ENCODE measurements around the gene NCOA6. TPM values are rescaled to one million over a fixed set of nuclear protein-coding genes. Genes with fewer than 3 reads are reported as not detected.
A peak's percentile ranks its signal among the peaks of the same experiment; 100 is the strongest.

Gene NCOA6
- polyA plus RNA-seq, 1 donor from 2014 or later, result 13.0 TPM

GRCh38 chr20:34705397-34706301, 119.8 kb downstream of the NCOA6 start:
- no peaks in the 10 kb centered on the region for H3F3A ChIP-seq (ENCODE audit: insufficient read depth, low read length, poor library complexity, severe bottlenecking)
- H3K4me3 ChIP-seq (ENCODE audit: low read length), result peak overlapping the region; percentile 90
- no peaks in the 10 kb centered on the region for H4K20me1 ChIP-seq (ENCODE audit: insufficient read depth)
- H3K36me3 ChIP-seq (ENCODE audit: insufficient read depth, low read length), result peaks cover 4% of the 10 kb centered on the region
- no peaks in the 10 kb centered on the region for H3K9me2 ChIP-seq (ENCODE audit: insufficient read depth, low read length)
- peaks cover 4% of the 10 kb centered on the region for H3K27me3 ChIP-seq (ENCODE audit: insufficient read depth, low read depth, low read length)
- no peaks in the 10 kb centered on the region for H3K9me3 ChIP-seq (ENCODE audit: low read length)
- H3K9ac ChIP-seq (ENCODE audit: low read length), result peak overlapping the region; percentile 99
- H3K27ac ChIP-seq (ENCODE audit: low read length), result peak overlapping the region; percentile 99
- no peak for TF ChIP-seq EZH2 (IDR thresholded peaks at IDR 0.05; ENCODE audit: borderline replicate concordance, insufficient read depth, low read length, poor library complexity, severe bottlenecking)
- no peak for TF ChIP-seq RAD21 (conservative IDR thresholded peaks at IDR 0.05)
- TF ChIP-seq MXI1 (conservative IDR thresholded peaks at IDR 0.05; ENCODE audit: poor library complexity, severe bottlenecking), result no peak
- TF ChIP-seq EP300 (conservative IDR thresholded peaks at IDR 0.05; ENCODE audit: poor library complexity, severe bottlenecking), result no peak
- TF ChIP-seq SMC3 (conservative IDR thresholded peaks at IDR 0.05; ENCODE audit: poor library complexity), result no peak
- TF ChIP-seq REST (IDR thresholded peaks at IDR 0.05; ENCODE audit: borderline replicate concordance), result no peak
- no peak for TF ChIP-seq TAF1 (IDR thresholded peaks at IDR 0.05; ENCODE audit: low read depth)
- no peak for TF ChIP-seq CTCF (IDR thresholded peaks at IDR 0.05; ENCODE audit: poor library complexity, severe bottlenecking)
- no peak for TF ChIP-seq POLR2AphosphoS5 (IDR thresholded peaks at IDR 0.05)
- no peak overlapping the region for H2AFZ ChIP-seq (ENCODE audit: low read depth, low read length)
- peaks cover 20% of the 10 kb centered on the region for H3K79me2 ChIP-seq (replicated peaks; ENCODE audit: insufficient read depth, low read length)
- H3K4me2 ChIP-seq (ENCODE audit: low read length), result peak overlapping the region; percentile 94

GRCh38 chr20:34705008-34705396, 120.4 kb downstream of the NCOA6 start:
- Histone ChIP-seq H3K4me2 (ENCODE audit: low read length) (peak overlapping the region; percentile 94), H3K4me3 (ENCODE audit: low read length) (peak overlapping the region; percentile 90), H3K9me2 (ENCODE audit: insufficient read depth, low read length) (no peaks in the 10 kb centered on the region), H3F3A (ENCODE audit: insufficient read depth, low read length, poor library complexity, severe bottlenecking) (no peaks in the 10 kb centered on the region), H3K79me2 (replicated peaks; ENCODE audit: insufficient read depth, low read length) (peaks cover 20% of the 10 kb centered on the region), H3K9ac (ENCODE audit: low read length) (peak overlapping the region; percentile 99), H3K27me3 (ENCODE audit: insufficient read depth, low read depth, low read length) (no peaks in the 10 kb centered on the region), H3K36me3 (ENCODE audit: insufficient read depth, low read length) (no peaks in the 10 kb centered on the region), H3K27ac (ENCODE audit: low read length) (peak overlapping the region; percentile 99), H4K20me1 (ENCODE audit: insufficient read depth) (no peaks in the 10 kb centered on the region), H2AFZ (ENCODE audit: low read depth, low read length) (peak overlapping the region; percentile 72), H3K9me3 (ENCODE audit: low read length) (no peaks in the 10 kb centered on the region)
- TF ChIP-seq RAD21 (conservative IDR thresholded peaks at IDR 0.05) (no peak), MXI1 (conservative IDR thresholded peaks at IDR 0.05; ENCODE audit: poor library complexity, severe bottlenecking) (no peak), SMC3 (conservative IDR thresholded peaks at IDR 0.05; ENCODE audit: poor library complexity) (no peak), REST (IDR thresholded peaks at IDR 0.05; ENCODE audit: borderline replicate concordance) (peak; percentile 4), EP300 (conservative IDR thresholded peaks at IDR 0.05; ENCODE audit: poor library complexity, severe bottlenecking) (no peak), EZH2 (IDR thresholded peaks at IDR 0.05; ENCODE audit: borderline replicate concordance, insufficient read depth, low read length, poor library complexity, severe bottlenecking) (no peak), CTCF (IDR thresholded peaks at IDR 0.05; ENCODE audit: poor library complexity, severe bottlenecking) (no peak), POLR2AphosphoS5 (IDR thresholded peaks at IDR 0.05) (no peak), TAF1 (IDR thresholded peaks at IDR 0.05; ENCODE audit: low read depth) (no peak)
